ENCODE data around the gene MYL4.

Gene MYL4

GRCh38 chr17:47197821-47198220, 11.3 kb upstream of the MYL4 start:
- Histone ChIP-seq H3K27ac (replicated peaks) (no peak overlapping the region), H3K4me3 (replicated peaks; ENCODE audit: insufficient read depth, low read length) (no peak overlapping the region), H3K27me3 (ENCODE audit: insufficient read depth, poor library complexity, severe bottlenecking) (no peaks in the 10 kb centered on the region)
- TF ChIP-seq SPI1 (IDR thresholded peaks at IDR 0.05; ENCODE audit: borderline replicate concordance, low read depth) = no peak
- TF ChIP-seq CTCF (IDR thresholded peaks at IDR 0.05; ENCODE audit: insufficient read depth, low read length) = no peak
- TF ChIP-seq REST (IDR thresholded peaks at IDR 0.05; ENCODE audit: insufficient replicate concordance, low read depth) = no peak
- no peak for TF ChIP-seq GABPA (IDR thresholded peaks at IDR 0.05; ENCODE audit: low read depth)
- TF ChIP-seq POLR2AphosphoS5 (IDR thresholded peaks at IDR 0.05; ENCODE audit: low read depth) = no peak
- no peak for DNase-seq (ENCODE audit: low read depth in 1 of 2, low spot score in 1 of 2)

GRCh38 chr17:47199627-47200324, 9.4 kb upstream of the MYL4 start:
- Histone ChIP-seq H3K4me3 (replicated peaks; ENCODE audit: insufficient read depth, low read length) (no peak overlapping the region; the same call in 1 of the 2 replicates), H3K27me3 (ENCODE audit: insufficient read depth, poor library complexity, severe bottlenecking) (no peaks in the 10 kb centered on the region), H3K27ac (replicated peaks) (peak overlapping the region; percentile 55)
- TF ChIP-seq REST (IDR thresholded peaks at IDR 0.05; ENCODE audit: insufficient replicate concordance, low read depth) = no peak
- TF ChIP-seq SPI1 (IDR thresholded peaks at IDR 0.05; ENCODE audit: borderline replicate concordance, low read depth) = peak; percentile 100
- TF ChIP-seq CTCF (IDR thresholded peaks at IDR 0.05; ENCODE audit: insufficient read depth, low read length) = no peak
- peak; percentile 26 to 72 for DNase-seq (ENCODE audit: low read depth in 1 of 2, low spot score in 1 of 2)

GRCh38 chr17:47200325-47200664, 8.9 kb upstream of the MYL4 start:
- H3K4me3 ChIP-seq (replicated peaks; ENCODE audit: insufficient read depth, low read length) = no peak overlapping the region; the same call in 1 of the 2 replicates
- no peak for DNase-seq (ENCODE audit: low read depth in 1 of 2, low spot score in 1 of 2)
- peak overlapping the region; percentile 55 for H3K27ac ChIP-seq (replicated peaks)
- TF ChIP-seq SPI1 (IDR thresholded peaks at IDR 0.05; ENCODE audit: borderline replicate concordance, low read depth) = no peak
- no peak for TF ChIP-seq POLR2AphosphoS5 (IDR thresholded peaks at IDR 0.05; ENCODE audit: low read depth)
- no peak for TF ChIP-seq GABPA (IDR thresholded peaks at IDR 0.05; ENCODE audit: low read depth)
- TF ChIP-seq CTCF (IDR thresholded peaks at IDR 0.05; ENCODE audit: insufficient read depth, low read length) = no peak
- no peak for TF ChIP-seq REST (IDR thresholded peaks at IDR 0.05; ENCODE audit: insufficient replicate concordance, low read depth)
- no peaks in the 10 kb centered on the region for H3K27me3 ChIP-seq (ENCODE audit: insufficient read depth, poor library complexity, severe bottlenecking)

All from HL-60 (cell line).